NCI-H69 (cell line): Measurements from ENCODE around the gene KCNJ10.

Experiments used
- DNase-seq: peaks from one replicate; lab custom pipeline; 2025; lab: John Stamatoyannopoulos, UW

KCNJ10 gene

DNA sequence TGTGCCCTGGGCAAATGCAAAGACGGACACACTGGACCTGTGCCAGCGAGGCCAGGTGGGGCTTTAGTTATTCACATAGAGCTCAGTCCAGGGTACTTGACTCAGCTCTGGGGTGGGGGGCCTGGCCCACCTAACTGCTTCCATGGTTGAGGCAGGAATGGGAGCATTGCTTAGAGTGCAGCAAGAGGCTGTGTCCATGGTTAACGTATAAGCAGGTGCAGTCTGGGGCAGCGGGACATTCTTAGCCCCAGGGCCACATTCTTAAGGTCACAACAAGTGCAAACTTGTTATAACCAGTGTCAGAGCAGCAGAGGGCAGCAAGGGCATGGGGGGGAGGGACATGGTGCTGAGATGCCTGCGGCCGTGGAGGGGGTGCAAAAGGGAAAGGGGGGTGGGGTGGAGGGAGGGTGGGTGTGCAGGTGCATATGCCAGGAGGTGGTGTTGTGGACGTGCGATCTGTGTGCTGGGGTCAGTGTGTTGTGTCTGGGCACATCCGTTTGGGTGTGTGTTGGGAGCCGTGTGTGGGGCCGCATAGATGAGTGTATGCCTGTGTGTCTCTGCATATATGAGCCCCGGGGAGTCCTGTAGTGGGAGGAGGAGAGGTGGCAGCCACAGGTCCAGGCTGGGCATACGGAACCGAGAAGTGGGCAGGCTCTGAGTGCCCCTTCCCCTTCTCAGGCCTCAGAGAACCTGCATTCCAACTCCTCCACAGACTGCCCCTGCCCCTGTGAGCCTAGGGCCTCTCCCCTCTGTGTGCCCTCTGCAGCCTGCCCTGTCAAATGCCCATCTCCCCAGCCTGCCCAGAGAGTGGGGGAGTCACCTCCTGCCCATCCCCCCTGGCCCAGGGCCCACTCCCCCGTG is 8.4 kb downstream of the KCNJ10 start:
- peak; percentile 60 for DNase-seq

DNA sequence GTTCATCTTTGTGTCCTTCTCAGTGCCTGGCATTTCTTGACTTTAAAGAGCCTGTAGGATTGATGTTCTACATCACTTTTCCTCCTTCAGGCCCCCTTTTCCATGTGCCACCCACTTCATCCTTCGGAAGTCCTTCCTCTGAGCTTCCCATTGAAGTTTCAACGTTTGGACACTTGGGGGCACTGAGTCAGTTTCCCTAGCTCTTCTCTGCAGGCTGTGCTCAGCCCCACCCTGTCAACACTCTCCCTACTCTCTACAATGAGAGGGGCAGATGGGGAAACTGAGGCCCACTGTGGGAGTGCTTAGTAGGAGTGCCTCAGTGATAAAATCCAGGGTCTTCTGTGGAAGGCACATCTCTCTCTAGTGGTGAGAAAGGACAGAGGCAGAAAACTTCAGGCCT is 11.9 kb downstream of the KCNJ10 start:
- DNase-seq = peak; percentile 22

DNA sequence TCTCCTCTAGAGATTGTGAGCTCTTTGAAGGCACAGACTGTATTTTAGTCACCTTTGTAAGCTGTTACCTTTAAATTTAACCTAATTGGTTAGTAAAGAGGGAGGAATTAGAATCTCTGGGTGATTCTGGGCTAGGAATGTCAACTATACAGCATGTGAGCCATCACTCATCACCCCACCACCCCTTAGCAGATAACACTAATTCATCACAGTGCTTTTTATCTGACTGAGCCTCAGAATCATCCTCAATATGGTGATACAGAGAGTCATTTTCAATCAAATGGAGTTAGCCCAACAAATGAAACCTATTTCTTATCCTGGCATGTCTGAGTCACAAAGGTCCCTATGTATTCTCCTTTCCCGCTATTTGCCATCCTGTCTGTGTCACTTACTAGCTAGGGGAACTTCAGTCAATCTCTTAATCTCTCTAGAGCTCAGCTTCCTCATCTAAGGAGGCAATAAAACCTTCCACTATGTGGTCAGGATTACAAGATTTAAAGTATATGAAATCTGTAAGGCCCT is 13.3 kb downstream of the KCNJ10 start:
- DNase-seq = no peak

DNA sequence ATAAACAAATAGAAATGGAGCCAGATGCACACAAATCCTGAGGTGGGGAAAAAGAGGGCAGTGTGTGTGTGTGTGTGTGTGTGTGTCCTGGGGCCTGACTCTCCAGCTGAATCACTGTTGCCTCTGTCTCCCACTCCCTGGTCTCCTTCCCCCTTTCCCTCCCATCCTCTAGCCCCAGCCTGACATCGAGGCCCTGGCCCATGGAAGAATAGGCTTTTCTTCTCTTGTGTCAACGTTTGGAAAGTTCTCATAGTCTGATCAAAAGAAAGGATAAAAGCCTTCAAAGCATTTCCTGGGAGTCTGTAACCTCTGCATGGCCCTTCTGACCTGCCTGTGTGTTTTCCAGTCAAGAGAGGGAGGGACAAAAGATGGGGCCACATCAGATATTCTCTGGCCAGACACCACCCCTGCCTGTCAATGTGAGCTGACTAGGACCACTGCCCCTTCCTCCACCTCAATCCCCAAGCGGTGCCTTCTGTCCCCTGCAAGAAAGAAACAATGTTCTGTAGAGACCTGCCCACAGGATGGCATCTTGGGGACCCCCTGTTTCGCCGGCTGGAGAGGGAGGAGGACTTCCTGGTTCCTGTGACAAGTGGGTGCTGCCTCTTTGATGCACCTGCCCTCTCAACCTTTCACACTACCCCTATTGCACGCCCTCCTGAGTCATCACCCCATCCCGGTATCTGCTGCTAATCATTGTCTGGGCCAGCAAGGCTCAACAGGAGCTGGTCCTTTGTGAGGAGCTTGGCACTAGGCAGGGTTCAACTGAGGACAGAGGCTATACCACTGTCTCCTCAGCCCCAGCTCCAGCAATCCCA is 16.2 kb downstream of the KCNJ10 start:
- DNase-seq = no peak

DNA sequence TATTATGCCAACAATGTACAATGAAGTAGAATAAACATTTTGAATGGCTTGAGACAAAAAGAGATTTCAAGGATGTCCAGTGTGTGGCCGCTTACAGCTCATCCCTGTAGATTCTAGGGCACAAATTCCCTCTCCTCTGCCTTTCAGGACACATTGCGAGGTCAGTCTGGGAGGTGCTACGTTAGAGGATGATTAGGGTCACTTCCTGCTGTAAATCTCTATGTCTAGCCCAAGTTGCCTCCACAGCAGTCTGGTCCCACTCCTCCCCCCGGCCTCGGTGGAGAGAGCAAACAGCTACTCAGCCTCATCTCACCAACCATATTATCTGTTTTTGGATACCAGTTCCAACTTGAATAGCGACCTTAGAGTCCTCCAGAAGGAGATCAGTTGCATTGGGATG is 17.0 kb downstream of the KCNJ10 start:
- no peak for DNase-seq

DNA sequence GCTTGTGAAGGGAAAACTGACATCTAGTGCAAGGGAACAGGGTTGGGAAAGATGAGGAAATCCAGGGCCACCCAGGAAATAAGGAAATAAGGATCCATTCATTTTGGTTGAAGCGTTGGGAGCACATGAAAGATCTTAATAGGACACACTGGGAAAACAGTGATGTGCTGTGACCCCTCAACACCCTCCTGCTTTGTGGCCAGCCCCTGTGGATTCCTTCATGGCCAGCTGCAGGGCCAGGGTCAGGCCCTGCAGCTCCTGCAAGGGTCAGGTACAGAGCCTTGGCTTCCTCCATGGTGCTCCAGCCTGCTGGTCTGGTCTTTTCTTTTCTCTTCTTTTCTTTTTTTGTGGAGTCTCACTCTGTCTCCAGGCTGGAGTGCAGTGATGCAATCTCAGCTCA is 19.3 kb downstream of the KCNJ10 start:
- DNase-seq = no peak

DNA sequence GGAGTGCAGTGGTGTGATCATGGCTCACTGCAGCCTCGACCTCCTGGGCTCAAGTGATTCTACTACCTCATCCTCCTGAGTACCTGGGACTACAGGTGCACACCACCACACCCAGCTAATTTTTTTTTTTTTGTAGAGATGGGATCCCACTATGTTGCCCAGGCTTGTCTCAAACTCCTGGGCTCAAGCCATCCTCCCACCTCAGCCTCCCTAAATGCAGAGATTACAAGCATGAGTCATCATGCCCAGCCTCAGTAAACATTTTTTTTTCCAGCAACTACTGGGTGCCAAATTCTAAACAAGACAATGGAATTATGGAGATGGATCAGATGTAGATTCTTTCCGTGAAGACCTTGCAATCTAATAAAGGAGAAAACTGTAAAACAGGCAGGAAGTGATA is 19.8 kb downstream of the KCNJ10 start:
- DNase-seq = peak; percentile 24

DNA sequence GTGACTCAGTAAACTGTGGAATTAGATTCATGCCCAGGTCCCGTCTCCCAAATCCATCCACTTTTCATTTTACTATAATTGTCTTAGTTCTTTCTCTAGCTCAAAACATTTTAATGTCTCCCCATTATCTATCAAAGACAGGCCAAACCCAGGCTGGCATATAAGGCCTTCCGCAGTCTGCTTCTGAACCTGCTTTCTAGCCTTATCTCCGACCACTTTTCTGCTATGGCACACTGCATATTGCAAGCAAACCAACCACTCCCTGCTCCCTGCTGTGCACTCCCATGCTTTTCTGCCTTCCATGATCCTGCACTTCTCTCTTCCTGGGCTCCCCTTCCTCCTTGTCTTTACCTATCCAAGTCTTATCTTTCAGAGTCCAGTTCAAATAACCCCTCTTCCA is 20.9 kb downstream of the KCNJ10 start:
- DNase-seq = peak; percentile 24

DNA sequence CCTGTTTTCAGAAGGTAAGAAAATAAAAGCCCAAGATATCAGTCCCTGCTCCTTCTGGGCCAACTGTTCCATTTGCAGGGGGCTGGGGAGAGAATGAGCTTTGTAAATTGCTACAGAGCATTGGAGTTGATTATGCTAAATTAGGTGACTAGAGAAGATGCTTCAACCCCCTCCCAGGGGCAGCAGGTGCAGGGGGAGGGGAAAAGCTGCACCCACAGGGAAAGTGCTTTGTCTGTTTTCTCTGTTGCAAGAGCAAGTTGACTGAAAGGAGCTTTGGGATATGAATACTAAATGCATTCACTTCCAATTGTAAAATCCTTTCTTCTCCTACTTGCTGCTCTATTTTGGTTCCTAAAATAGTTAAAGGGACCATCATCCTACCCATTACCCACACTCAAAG is 21.6 kb downstream of the KCNJ10 start:
- peak; percentile 36 for DNase-seq

DNA sequence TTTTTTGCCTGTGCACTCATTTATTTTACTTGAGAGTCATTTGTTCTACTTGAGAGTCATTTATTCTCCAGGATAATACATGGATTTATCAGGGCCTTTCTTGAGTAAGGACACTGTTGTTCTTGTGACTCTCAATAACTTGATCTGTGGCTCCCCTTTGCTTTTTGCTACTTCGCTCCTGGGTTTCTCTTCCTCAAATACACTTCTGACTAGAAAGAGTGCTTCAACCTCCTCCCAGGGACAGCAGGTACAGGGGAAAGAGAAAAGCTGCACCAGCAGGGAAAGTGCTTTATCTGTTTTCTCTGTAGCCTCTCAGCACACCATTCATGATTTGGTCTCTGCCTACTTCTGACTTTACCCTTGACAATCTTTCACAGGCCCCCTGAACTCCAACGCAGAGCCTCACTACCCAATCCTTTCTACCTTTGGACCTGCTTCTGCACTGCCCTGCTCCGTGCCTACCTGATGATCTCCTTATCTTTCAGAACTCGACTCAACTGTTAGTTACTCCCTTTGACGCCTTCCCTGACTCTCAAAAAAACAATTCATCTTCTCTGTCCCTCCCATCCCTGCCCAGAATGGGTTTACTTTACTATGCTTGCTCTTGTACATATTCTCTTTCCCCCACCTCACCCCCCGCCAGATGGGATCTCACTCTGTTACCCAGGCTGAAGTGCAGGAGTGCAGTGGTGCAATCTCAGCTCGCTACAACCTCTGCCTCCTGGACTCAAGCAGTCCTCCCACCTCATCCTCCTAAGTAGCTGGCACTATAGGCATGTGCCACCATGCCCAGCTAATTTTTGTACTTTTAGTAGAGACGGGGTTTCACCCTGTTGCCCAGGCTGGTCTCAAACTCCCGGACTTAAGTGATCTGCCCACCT is 22.6 kb downstream of the KCNJ10 start:
- peak; percentile 43 for DNase-seq

DNA sequence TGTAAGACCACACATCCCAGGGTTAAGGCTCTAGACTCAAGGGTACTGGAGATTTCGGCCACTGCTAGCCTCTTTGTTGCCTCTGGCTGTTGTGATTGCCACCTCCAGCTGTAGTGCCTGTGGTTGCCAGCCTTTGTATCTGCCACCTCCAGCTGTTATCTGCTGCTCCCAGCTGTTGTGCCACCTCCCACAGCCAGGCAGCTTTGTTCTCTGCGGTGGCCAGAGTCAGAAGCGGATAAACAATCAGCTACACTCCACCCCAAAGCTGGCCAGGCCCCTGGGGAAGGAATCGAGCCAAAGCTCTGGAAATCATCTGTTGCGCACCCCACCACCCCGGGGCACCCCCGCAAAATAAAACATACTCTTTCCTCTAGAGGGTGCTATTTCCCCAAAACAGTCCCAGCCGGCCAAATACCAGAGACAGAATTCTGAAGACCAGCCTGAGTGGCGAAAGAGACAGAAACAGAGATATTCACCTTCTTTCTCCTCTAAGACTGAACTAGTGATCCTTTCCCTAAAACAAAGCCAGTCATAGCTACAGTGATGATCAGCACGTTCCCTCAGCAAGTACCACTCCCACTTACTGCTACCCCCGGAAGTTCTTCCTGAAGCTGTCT is 23.4 kb downstream of the KCNJ10 start:
- peak; percentile 92 for DNase-seq

DNA sequence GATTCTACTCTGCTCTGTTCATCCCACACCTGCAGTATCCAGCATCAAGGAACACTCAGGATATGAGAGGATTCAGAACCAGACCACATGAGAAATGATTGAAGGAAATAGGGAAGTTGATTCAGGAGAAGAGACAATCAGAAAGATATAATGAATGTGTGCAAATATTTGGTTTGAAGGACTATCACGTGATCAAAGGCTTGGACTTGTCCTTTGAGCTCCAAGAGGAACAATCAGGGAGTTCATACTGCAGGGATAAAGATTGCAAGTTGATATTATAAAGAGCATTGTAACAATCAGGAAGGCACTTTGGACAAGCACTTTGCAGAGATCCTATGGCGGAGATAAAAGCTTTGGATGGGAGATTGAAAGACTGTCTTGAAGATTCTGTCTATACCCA is 24.3 kb downstream of the KCNJ10 start:
- peak; percentile 29 for DNase-seq

DNA sequence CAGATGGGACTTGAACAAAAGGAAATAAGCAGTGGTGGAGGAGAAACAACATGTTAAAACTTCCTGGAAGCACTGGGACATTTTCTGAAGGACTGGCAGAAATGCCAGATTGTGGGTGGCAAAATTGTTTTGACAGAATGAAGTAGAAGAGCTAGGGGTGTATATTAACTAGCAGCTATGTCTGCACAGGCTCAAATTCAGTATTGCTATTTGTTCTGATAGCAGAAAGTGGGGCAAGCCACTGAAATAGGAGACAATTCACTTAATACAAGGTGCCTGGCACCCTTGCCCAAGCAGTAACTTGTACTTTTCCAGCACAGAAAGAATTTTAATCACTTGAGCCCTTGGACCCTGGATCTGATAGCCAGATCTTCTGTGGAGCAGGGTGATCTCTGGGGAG is 26.4 kb downstream of the KCNJ10 start:
- no peak for DNase-seq

DNA sequence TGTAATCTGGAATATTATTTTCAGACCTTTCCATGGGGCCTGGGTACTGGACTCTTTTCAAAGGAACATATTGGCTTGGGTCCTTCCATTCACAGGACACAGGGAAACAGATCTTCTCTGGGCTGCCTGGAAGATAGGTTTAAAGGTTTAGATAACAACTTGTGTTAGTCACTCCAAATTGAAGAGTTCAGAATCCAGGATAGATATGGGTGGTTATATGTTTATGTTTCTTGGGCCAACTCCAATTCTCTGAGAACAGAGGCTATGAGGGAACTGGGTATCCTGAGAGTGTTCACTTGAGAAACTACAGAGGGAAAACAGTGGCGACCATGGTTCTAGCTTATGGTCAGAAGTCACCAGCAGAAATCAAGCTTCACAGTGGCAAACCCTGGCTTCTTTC is 29.5 kb downstream of the KCNJ10 start:
- no peak for DNase-seq

DNA sequence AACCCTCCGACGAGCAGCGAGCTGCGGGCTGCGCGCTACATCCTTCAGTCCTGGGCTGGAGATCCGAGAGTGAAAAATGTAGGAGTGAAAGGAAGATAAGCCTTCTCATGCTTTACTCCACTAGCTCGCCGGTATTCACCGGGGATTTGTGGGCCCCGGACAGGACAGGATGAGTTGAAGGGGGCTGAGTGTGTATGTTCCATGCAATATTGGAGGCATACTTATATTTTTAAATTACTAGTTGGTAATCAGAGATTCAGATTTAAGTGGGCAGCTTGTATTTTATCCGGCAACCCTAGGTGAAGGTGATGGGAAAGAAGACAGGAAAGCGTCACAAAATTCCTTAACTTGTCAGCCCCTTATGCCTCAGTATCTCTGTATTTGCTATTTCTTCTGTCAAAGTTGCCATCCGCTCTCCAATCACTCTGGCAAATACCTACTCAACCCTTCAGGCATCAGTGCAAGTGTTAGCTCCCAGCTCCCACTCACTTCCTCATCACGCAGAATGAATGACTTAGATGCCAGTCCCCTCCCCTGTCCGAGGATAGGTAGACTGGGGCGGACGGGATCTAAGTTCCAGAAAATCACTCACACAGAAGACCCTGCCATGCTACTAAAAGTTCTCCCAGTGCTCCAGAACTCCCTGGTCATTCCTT is 37.7 kb downstream of the KCNJ10 start:
- peak; percentile 74 for DNase-seq

DNA sequence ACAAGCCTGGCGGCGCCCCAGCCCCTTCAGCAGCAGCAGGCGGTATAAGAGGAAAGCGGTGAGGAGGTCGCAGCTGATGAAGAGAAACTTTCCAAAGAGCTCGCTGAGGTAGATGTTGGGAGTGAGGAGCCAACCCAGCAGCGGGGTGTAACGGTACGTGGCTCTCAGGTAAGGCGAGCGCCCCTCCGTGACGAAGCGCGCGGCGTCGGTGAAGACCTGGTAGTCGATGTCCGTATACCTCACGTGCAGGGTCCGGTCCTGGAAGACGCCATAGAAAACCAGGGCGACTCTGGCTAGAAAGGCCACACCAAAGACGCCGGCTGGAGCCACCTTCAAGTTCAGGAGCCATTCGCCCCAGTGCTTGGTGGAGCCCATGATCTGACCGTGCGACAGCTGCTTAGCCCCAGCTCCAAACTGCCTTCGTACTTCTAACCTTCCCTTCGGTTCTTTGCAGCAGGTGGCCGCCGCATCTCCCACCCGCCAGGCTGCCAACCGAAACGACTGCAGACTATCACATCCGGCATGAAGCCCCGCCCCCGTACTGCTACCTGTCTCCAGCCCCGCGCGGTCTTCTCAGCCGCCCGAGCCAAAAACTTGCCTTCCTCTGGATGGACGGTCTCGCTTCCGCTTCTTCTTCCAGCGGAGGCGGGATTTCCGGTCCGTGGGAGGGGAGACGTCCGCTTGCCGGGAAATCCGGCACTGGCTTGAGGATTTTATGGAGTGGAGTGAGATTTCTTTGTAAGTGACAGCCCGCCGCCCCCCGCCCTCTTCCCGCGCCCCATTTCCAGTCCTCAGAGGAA is 38.4 kb downstream of the KCNJ10 start, which contains the start of gene PIGM:
Gene PIGM, minus strand, starts transcription at position 626 of the 800 bp plus-strand sequence. Its CDS starts 251 bp downstream, at position 375.
- peak; percentile 100 for DNase-seq

DNA sequence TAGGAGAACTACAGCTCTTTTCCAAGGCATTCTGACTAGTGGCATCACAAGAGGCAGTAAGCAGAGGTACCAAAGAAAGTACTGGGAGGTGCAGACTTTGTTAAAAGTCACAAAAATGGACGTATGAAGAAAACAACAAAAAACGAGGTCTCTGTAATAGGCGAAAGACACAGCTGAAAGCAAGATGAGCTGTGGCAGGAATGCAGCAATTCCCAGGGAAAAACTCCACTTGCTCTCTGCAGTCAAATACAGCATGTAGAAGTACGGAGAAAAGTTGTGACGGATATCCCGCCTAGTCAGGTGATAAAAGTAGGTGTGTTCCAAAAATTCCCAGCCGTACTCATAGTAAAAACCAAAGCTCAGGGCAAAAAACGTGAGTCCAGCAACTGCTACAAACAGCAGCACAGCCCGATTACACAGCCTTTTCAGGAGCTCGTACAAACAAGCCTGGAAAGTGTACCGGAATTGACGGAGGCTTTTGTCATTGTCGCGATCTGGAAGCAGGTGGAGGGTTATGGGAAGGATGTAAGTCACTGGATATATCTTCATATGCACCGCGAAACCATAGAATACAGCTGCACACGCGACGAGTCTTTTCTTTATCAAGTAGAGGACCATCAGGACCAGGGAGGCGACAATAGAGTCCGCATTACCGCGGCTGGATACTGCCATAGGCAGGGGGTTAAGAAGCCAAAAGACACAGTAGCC is 39.1 kb downstream of the KCNJ10 start:
- peak; percentile 75 for DNase-seq

DNA sequence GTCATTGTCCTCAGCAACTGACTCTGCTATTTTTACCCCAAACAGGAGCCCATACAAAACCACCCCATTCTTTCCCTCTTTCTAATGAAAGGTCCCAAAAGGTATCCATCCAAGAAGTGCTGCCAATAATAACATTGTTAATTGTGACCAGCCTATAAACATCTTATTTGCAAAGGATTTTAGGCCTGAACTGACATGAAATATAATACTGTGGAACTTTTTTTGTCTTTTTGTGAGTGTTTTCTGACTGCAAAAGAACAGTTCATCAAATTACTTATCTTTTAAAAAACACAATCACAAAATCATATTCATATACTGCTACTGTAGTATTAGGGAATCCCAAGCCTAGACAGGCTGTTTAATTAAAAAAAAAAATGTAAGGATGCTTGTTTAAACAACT is 41.5 kb downstream of the KCNJ10 start:
- DNase-seq = no peak

DNA sequence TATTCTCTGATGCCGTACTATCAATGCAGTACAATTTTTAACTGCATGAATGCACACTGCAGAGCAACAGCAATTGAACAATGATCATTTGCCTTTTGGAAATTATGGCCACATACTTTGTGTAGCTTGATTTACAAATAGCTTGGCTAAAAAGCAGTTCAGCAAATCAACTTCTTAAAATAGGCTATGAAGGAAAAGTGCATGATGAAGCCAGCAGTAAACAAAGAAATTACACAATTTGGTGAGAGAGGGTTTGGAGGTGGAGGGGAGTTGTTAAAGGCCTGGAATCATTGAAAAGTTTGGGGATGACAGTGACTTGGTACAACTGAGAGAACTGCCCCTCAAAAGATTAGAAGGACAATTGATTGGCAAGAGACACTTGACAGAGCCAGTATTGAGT is 44.6 kb downstream of the KCNJ10 start:
- DNase-seq = peak; percentile 48
